Superior temporal gyrus (tissue), 1 donor: ENCODE results near the gene CNGA4.
A peak's percentile ranks its signal among the peaks of the same experiment; 100 is the strongest.
"Not testable (repeated sequence)": the region's sequence is repeated elsewhere in the genome, so short reads cannot be mapped to it uniquely, and the experiment has no call there.

Experiments
- DNase-seq: peaks from one replicate; pipeline ENCODE4 v3.0.0-alpha.2; 2016; ENCODE audit errors: extremely low spot score

The CNGA4 gene

DNA sequence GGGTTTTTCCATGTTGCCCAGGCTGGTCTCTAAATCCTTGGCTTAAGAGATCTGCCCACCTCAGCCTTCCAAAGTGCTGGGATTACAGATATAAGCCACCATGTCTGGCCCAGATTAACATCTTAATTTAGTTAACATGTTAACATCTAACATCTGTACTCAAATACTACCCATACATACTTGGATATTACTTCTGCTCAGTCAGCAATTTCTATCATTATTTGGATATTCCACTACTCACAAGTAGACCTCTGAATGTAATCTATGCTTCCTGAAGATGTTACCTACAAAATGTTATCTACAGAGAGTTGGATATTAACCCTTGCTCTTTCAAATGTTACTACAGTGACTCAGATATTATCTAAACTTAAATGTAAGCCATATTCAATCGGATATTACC, 24.8 kb downstream of the CNGA4 start:
- DNase-seq = peak; percentile 17

GRCh38 chr11:6268820-6269219, 29.9 kb downstream of the CNGA4 start:
- no peak for DNase-seq

DNA sequence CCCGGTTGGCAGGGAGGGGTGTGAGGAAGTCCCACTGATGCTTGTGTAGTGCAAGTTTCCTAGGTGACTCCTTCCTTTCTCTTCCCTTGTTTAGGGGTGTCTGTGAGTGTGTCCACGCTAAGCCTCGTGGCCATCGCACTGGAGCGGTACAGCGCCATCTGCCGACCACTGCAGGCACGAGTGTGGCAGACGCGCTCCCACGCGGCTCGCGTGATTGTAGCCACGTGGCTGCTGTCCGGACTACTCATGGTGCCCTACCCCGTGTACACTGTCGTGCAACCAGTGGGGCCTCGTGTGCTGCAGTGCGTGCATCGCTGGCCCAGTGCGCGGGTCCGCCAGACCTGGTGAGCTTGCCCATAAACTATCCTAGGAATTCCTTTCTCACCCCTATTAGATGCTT, 31.1 kb downstream of the CNGA4 start:
- no peak for DNase-seq

DNA sequence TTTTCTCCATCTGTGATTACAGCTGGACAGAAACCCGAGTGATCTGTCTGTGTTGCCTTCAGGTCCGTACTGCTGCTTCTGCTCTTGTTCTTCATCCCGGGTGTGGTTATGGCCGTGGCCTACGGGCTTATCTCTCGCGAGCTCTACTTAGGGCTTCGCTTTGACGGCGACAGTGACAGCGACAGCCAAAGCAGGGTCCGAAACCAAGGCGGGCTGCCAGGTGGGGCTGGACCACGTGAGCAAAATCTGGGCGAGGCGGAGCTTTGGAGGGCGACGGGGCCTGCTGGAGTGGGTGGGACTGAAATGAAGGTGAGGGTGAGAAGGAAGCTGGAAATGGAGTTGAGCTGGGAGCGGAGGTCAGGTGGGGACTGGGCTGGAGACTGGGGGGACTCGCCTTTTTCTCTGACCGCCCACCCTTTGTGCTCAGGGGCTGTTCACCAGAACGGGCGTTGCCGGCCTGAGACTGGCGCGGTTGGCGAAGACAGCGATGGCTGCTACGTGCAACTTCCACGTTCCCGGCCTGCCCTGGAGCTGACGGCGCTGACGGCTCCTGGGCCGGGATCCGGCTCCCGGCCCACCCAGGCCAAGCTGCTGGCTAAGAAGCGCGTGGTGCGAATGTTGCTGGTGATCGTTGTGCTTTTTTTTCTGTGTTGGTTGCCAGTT, 31.8 kb downstream of the CNGA4 start:
- no peak for DNase-seq

- no peak for DNase-seq
Measured at GRCh38 chr11:6271598-6271997, 32.7 kb downstream of the CNGA4 start.

- DNase-seq = no peak
Measured at GRCh38 chr11:6273188-6273587, 34.3 kb downstream of the CNGA4 start.

- not testable (repeated sequence) for DNase-seq
Measured at GRCh38 chr11:6280809-6281208, 41.9 kb downstream of the CNGA4 start.

GRCh38 chr11:6283453-6284023, 44.6 kb downstream of the CNGA4 start:
- no peak for DNase-seq

DNA sequence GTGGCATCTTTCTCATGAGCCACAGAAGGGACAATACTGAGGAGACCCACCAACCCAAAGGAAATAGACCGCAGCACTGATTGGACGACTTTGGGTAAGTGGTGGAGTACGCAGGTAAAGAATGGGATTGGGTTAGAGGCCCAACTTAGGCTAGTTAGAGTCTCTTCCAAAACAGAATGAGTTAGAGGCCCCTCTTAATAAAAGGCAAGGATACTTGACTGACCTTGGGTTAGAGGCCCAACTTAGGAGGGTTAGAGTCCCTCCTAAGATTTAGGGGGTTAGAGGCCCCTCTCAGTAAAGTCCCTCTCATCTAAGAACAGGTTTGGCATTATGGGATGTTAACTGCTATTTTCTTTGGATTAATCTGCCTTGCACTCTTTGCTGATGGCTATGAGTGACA, 45.4 kb downstream of the CNGA4 start:
- no peak for DNase-seq

GRCh38 chr11:6285019-6285418, 46.1 kb downstream of the CNGA4 start:
- DNase-seq = no peak
